Fibroblast of lung (primary cell): Measurements from ENCODE around the gene ARHGEF6. TPM values are rescaled to one million over a fixed set of nuclear protein-coding genes. Genes with fewer than 3 reads are reported as not detected.

ENCODE experiments used
- DNase-seq, 2 donors: peaks; one replicate each; pipeline versions ENCODE4 v3.0.0 to v3.0.0-alpha.2; 2010; ENCODE audit warnings: low read depth in 2 of 2
- H2AFZ ChIP-seq: 2 replicates; pipeline ENCODE4 v1.5.1; 2012; ENCODE audit warnings: low read length, control low read depth, inconsistent platforms
- H3K27ac ChIP-seq: 2 replicates; pipeline ENCODE4 v1.5.1; 2011; ENCODE audit warnings: low read length, control low read depth; ENCODE audit not compliant: insufficient read depth
- H3K27me3 ChIP-seq: 2 replicates; pipeline ENCODE4 v1.5.1; 2011; ENCODE audit warnings: mild to moderate bottlenecking, low read length; ENCODE audit not compliant: control insufficient read depth, insufficient read depth
- H3K36me3 ChIP-seq: 2 replicates; pipeline ENCODE4 v1.5.1; 2011; ENCODE audit warnings: low read length; ENCODE audit not compliant: control insufficient read depth, insufficient read depth
- H3K4me1 ChIP-seq: 2 replicates; pipeline ENCODE4 v1.5.1; 2011; ENCODE audit warnings: low read length; ENCODE audit not compliant: control insufficient read depth, insufficient read depth; ENCODE audit errors: extremely low read depth
- H3K4me2 ChIP-seq: 2 replicates; pipeline ENCODE4 v1.5.1; 2011; ENCODE audit warnings: low read length, control low read depth; ENCODE audit not compliant: insufficient read depth; ENCODE audit errors: extremely low read depth
- H3K4me3 ChIP-seq, 4 experiments: fragments of 200-600 bp in 1 of 4; sonication (generic) in 1 of 4; replicated peaks in 1 of 4; 2 replicates each; pipeline ENCODE4 v1.5.1; 2011 to 2016; ENCODE audit warnings: low read length in 4 of 4, low read depth in 3 of 4, mild to moderate bottlenecking in 3 of 4, control low read depth in 2 of 4, inconsistent platforms in 1 of 4, mixed read lengths in 1 of 4; ENCODE audit not compliant: insufficient read depth in 1 of 4; ENCODE audit errors: control extremely low read depth in 1 of 4
- H3K79me2 ChIP-seq: 2 replicates; pipeline ENCODE4 v1.5.1; 2012; ENCODE audit warnings: mild to moderate bottlenecking, low read length, inconsistent platforms; ENCODE audit not compliant: control insufficient read depth, insufficient read depth
- H3K9ac ChIP-seq: 2 replicates; pipeline ENCODE4 v1.5.1; 2011; ENCODE audit warnings: mild to moderate bottlenecking, low read length, control low read depth; ENCODE audit not compliant: insufficient read depth
- H3K9me3 ChIP-seq: 2 replicates; pipeline ENCODE4 v1.5.1; 2012; ENCODE audit warnings: low read depth, low read length; ENCODE audit not compliant: control insufficient read depth, insufficient read depth
- H4K20me1 ChIP-seq: 2 replicates; pipeline ENCODE4 v1.5.1; 2011; ENCODE audit warnings: low read length; ENCODE audit not compliant: control insufficient read depth, insufficient read depth; ENCODE audit errors: extremely low read depth
- EZH2 ChIP-seq: IDR thresholded peaks from 2 replicates; pipeline ENCODE4 v1.5.1; 2012; ENCODE audit warnings: low read length, control low read depth, mild to moderate bottlenecking; ENCODE audit errors: missing control alignments
- polyA plus RNA-seq, 2 donors: library from polyadenylated mRNA; depleted of rRNA in 1 of 2; stranded (reverse) in 1 of 2; unstranded in 1 of 2; fragments of >200 nt; gene quantifications; 2 replicates each; pipeline ENCODE4 v1.2.1, GENCODE V29; 2011 to 2012; ENCODE audit warnings: missing spikeins in 1 of 2
- total RNA-seq: library from RNA; depleted of rRNA; stranded (reverse); fragments of >200 nt; gene quantifications from 2 replicates; pipeline ENCODE4 v1.2.1, GENCODE V29; 2014
- TF ChIP-seq, protein P1 (sequence below), 2 donors: IDR thresholded peaks in 1 of 2; conservative IDR thresholded peaks in 1 of 2; 1 replicate in 1 of 2; 2 replicates in 1 of 2; pipeline ENCODE4 v1.5.1; 2011 to 2012; ENCODE audit warnings: low read length in 2 of 2, control low read depth in 1 of 2, inconsistent platforms in 1 of 2, low read depth in 1 of 2, mild to moderate bottlenecking in 1 of 2

Gene ARHGEF6
- total and polyA plus RNA-seq, 2 donors (not counting 1 experiment from before 2014, with no cell fraction given), result 30.1 to 32.5 TPM

DNA sequence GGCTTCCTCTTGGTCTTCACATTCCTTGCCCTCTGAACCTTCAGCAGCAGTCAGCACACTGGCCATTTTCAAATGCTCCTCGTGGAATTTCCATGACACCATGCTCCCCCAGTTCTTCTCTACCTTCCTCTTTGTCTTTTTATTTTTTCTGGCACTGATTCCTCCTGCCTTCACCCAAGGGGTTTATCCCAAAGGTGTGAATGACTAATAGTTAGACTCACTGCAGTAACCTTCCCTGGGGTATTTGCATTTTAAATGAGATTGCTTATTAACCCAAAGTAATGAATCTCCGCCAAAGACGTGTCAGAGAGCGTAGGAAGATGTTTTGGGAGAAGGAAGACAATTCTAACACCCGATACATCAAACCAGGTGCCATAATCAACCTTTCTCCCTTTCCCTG lies 96.6 kb downstream of the ARHGEF6 start:
- Histone ChIP-seq H3K36me3 (no peaks in the 10 kb centered on the region), H4K20me1 (no peaks in the 10 kb centered on the region), H3K9me3 (no peaks in the 10 kb centered on the region), H3K4me3 (no peak overlapping the region), H3K27me3 (no peaks in the 10 kb centered on the region), H3K9ac (no peak overlapping the region), H3K79me2 (no peaks in the 10 kb centered on the region), H2AFZ (no peak overlapping the region), H3K4me1 (no peaks in the 10 kb centered on the region), H3K4me2 (no peak overlapping the region), H3K27ac (no peak overlapping the region)
- no peak for TF ChIP-seq EZH2
- TF ChIP-seq, protein P1, sequence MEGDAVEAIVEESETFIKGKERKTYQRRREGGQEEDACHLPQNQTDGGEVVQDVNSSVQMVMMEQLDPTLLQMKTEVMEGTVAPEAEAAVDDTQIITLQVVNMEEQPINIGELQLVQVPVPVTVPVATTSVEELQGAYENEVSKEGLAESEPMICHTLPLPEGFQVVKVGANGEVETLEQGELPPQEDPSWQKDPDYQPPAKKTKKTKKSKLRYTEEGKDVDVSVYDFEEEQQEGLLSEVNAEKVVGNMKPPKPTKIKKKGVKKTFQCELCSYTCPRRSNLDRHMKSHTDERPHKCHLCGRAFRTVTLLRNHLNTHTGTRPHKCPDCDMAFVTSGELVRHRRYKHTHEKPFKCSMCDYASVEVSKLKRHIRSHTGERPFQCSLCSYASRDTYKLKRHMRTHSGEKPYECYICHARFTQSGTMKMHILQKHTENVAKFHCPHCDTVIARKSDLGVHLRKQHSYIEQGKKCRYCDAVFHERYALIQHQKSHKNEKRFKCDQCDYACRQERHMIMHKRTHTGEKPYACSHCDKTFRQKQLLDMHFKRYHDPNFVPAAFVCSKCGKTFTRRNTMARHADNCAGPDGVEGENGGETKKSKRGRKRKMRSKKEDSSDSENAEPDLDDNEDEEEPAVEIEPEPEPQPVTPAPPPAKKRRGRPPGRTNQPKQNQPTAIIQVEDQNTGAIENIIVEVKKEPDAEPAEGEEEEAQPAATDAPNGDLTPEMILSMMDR (conservative IDR thresholded peaks at IDR 0.05 in 1 of 2, IDR thresholded peaks at IDR 0.05 in 1 of 2; ENCODE audit: low read depth in 1 of 2, low read length in 2 of 2), result no peak
- DNase-seq, result no peak

DNA sequence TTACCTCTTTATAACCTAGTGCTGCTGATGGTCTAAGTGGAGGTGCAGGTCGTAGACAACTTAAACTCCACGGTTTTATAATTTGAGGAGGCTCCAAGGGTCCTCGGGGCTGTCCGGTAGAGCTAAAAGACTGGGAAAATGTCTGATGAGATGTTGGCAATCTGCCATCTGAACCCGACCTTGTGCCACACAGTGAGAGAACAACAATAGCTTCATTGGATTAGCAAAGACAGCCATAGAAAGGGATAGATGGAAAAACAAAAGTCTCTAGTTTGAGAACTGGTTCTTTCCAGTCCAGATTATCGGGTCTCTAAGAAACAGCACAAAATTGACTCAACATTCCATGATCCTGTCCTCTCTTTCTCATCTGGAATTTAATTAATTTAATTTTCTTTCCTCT lies 101.2 kb downstream of the ARHGEF6 start:
- H3K4me2 ChIP-seq, result no peak overlapping the region
- DNase-seq, result no peak
- no peaks in the 10 kb centered on the region for H3K36me3 ChIP-seq
- H3K9ac ChIP-seq, result no peak overlapping the region
- TF ChIP-seq EZH2, result no peak
- TF ChIP-seq, protein P1 (conservative IDR thresholded peaks at IDR 0.05 in 1 of 2, IDR thresholded peaks at IDR 0.05 in 1 of 2; ENCODE audit: low read depth in 1 of 2, low read length in 2 of 2), result no peak
- H3K79me2 ChIP-seq, result no peaks in the 10 kb centered on the region
- H3K4me1 ChIP-seq, result no peaks in the 10 kb centered on the region
- no peaks in the 10 kb centered on the region for H3K9me3 ChIP-seq
- no peaks in the 10 kb centered on the region for H4K20me1 ChIP-seq
- H3K27me3 ChIP-seq, result no peaks in the 10 kb centered on the region
- no peak overlapping the region for H3K27ac ChIP-seq
- no peak overlapping the region for H2AFZ ChIP-seq
- H3K4me3 ChIP-seq, result no peak overlapping the region

DNA sequence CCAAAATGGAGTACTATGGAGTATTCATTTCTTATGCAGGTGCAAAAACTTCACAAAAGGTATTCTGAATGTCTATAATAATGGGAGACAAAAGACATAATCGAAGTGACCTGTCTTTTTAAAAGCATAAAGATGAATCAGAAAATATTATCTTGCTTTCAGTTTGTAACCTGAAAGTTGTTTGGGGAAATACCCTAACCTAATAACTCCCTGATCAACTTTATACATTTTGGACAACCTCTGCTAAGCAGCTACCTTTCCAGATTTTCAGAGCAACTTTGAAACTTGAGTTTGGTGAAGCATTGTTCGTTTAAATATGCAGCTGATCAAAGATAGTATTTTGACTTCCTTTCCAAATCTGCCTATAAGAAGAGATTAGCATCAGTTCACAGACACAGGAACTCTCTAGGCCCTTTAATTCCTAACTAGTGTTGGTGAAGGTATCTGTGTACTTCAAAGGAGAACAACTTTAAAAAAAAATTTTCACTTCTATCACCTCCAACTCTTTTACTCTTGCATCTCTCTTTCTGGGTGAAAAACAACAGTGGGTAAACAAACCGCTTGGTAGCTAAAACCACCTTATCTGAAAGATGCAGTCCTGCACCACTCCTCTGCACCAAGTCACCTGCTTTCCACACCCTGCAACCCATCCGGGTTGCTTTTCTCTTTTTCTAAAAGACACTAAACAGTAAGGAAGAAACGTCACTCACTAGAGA lies 106.3 kb downstream of the ARHGEF6 start:
- no peak overlapping the region for H3K27ac ChIP-seq
- no peaks in the 10 kb centered on the region for H3K9me3 ChIP-seq
- H3K9ac ChIP-seq, result no peak overlapping the region
- no peaks in the 10 kb centered on the region for H3K79me2 ChIP-seq
- no peaks in the 10 kb centered on the region for H3K27me3 ChIP-seq
- DNase-seq, result no peak
- no peak overlapping the region for H2AFZ ChIP-seq
- no peak overlapping the region for H3K4me3 ChIP-seq
- no peaks in the 10 kb centered on the region for H3K36me3 ChIP-seq
- TF ChIP-seq, protein P1 (conservative IDR thresholded peaks at IDR 0.05 in 1 of 2, IDR thresholded peaks at IDR 0.05 in 1 of 2; ENCODE audit: low read depth in 1 of 2, low read length in 2 of 2), result no peak
- no peak for TF ChIP-seq EZH2
- no peaks in the 10 kb centered on the region for H3K4me1 ChIP-seq
- no peaks in the 10 kb centered on the region for H4K20me1 ChIP-seq
- H3K4me2 ChIP-seq, result no peak overlapping the region
